Neural progenitor cell (in vitro differentiated cells): ENCODE data around the gene AOC3.

Experiments
- CTCF ChIP-seq: fragments of 200-600 bp; sonication (generic); IDR thresholded peaks from 2 replicates; pipeline ENCODE4 v1.5.1; 2017; ENCODE audit warnings: antibody characterized with exemption, mild to moderate bottlenecking
- EZH2 ChIP-seq: fragments of 200-600 bp; sonication (generic); IDR thresholded peaks from 2 replicates; pipeline ENCODE4 v1.6.1; 2017; ENCODE audit warnings: antibody characterized with exemption, mild to moderate bottlenecking, moderate library complexity
- EZH2phosphoT487 ChIP-seq: fragments of 200-600 bp; sonication (generic); IDR thresholded peaks from 2 replicates; pipeline ENCODE4 v1.6.1; 2017; ENCODE audit warnings: antibody characterized with exemption

DNA sequence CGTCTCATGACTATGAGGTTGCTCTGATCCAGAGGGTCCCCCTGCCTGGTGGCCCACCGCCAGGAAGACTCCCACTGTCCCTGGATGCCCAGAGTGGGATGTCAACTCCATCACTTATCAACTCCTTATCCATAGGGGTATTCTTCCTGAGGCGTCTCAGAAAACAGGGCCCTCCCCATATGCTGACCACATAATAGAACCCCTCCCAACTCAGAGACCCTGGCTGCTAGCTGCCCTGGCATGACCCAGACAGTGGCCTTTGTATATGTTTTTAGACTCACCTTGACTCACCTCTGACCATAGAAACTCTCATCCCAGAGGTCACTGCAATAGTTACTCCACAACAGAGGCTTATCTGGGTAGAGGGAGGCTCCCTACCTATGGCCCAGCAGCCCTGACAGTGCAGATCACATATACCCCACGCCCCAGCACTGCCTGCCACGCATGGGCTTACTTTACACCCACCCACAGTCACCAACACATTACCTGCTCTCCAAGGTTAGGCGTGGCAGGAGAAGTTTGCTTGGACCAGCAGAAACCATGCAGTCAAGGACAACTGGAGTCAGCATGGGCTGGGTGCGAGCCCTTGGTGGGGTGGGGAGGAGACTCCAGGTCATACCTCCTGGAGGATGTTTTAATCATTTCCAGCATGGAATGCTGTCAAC, 47.3 kb downstream of the AOC3 start:
- TF ChIP-seq CTCF = no peak
- TF ChIP-seq EZH2phosphoT487 = no peak
- TF ChIP-seq EZH2 = no peak
